OCI-LY1 (cell line): Measurements from ENCODE around the gene MRPL28.

Source experiments
- CTCF ChIP-seq: fragments of 200-600 bp; sonication (generic), shearing (Covaris generic); IDR thresholded peaks from 2 replicates; pipeline ENCODE4 v1.5.1; 2017; ENCODE audit warnings: mild to moderate bottlenecking, antibody characterized with exemption, low read length, moderate library complexity, mixed read lengths
- EZH2 ChIP-seq: fragments of 200-600 bp; sonication (generic), shearing (Covaris generic); IDR thresholded peaks from 2 replicates; pipeline ENCODE4 v1.8.0; 2017; ENCODE audit warnings: borderline replicate concordance, mixed run types, mild to moderate bottlenecking, antibody characterized with exemption, low read length, moderate library complexity, mixed read lengths

- no peak for TF ChIP-seq CTCF
- no peak for TF ChIP-seq EZH2
These were observed 28.4 kb upstream of the MRPL28 start for GRCh38 chr16:398561-399339.
